Heart right ventricle (tissue), 16 donors: ENCODE data around the gene GRM8. TPM values are rescaled to one million over a fixed set of nuclear protein-coding genes. Genes with fewer than 3 reads are reported as not detected.

Experiments used
- ATAC-seq, 8 donors: fragments of 200-7000 bp; cut with Tn5 transposase; one replicate each; pipeline ENCODE4 v1.9.1; 2020; ENCODE audit warnings: mild to moderate bottlenecking in 8 of 8, moderate library complexity in 8 of 8, moderate number of reproducible peaks in 1 of 8
- DNase-seq, 2 donors: peaks; one replicate each; pipeline ENCODE4 v3.0.0-alpha.2; 2020
- H3K27ac ChIP-seq, 10 donors: fragments of 200-600 bp; sonication (generic) in 2 of 10; one replicate each; pipeline versions ENCODE4 v1.5.0 to v1.8.0; 2020 to 2022; ENCODE audit warnings: mild to moderate bottlenecking in 3 of 10
- H3K27me3 ChIP-seq, 7 donors: fragments of 200-600 bp; one replicate each; pipeline ENCODE4 v1.8.0; 2021 to 2022; ENCODE audit warnings: mild to moderate bottlenecking in 2 of 7
- H3K36me3 ChIP-seq, 9 donors: fragments of 200-600 bp; sonication (generic) in 1 of 9; one replicate each; pipeline versions ENCODE4 v1.5.0 to v1.8.0; 2020 to 2022; ENCODE audit warnings: mild to moderate bottlenecking in 2 of 9
- H3K4me1 ChIP-seq, 9 donors: fragments of 200-600 bp; sonication (generic) in 1 of 9; one replicate each; pipeline versions ENCODE4 v1.5.0 to v1.8.0; 2020 to 2022; ENCODE audit warnings: mild to moderate bottlenecking in 4 of 9
- H3K4me3 ChIP-seq, 10 donors: fragments of 200-600 bp; sonication (generic) in 2 of 10; one replicate each; pipeline versions ENCODE4 v1.5.0 to v1.8.0; 2020 to 2022; ENCODE audit warnings: mild to moderate bottlenecking in 7 of 10, moderate library complexity in 2 of 10
- H3K9me3 ChIP-seq, 11 donors: fragments of 200-600 bp in 10 of 11; sonication (generic) in 2 of 11; one replicate each; pipeline versions ENCODE4 v1.5.0 to v1.8.0; 2013 to 2022; ENCODE audit warnings: mild to moderate bottlenecking in 2 of 11, control low read depth in 1 of 11, moderate library complexity in 1 of 11
- CTCF ChIP-seq, 9 donors: fragments of 200-600 bp; sonication (generic) in 2 of 9; IDR thresholded peaks; one replicate each; pipeline versions ENCODE4 v1.5.0 to v1.8.0; 2021 to 2022; ENCODE audit warnings: antibody characterized with exemption in 9 of 9, mild to moderate bottlenecking in 5 of 9, moderate library complexity in 1 of 9
- WGBS, 2 donors: extraction: QIAGEN DNeasy Blood & Tissue Kit; methylation state at CpG; one replicate each; pipeline ENCODE4 v1.1.7; 2013; ENCODE audit warnings: inconsistent platforms in 1 of 2; 5-methylcytosine and 5-hydroxymethylcytosine counted together
- intact Hi-C, 10 donors: fragments of 100-400 bp; cut with DNase I; formaldehyde crosslinking; loops; one replicate each; pipeline versions ENCODE4 v1.11.1 to v1.14.2; 2022
- polyA plus RNA-seq, 2 donors: library from polyadenylated mRNA; stranded (reverse); fragments of 200-250 nt; gene quantifications; one replicate each; pipeline ENCODE4 v1.2.3, GENCODE V29; 2013
- total RNA-seq, 10 donors: library from RNA; stranded (reverse); fragmentation: NEBNext Ultra II Directional in 3 of 10; extraction: Animal tissue kit (Norgen Biotek cat#: 25700) in 3 of 10; gene quantifications; one replicate each; pipeline versions ENCODE4 v1.2.1 to v1.2.4, GENCODE V29; 2021 to 2023
- donor health status: Arrhythmogenic right ventricular cardiomyopathy.
- donor health status: ischemic (EF 13 %, LVEDD 7.1; RV severe dilation, severe dysfunction).
- donor health status: healthy with polysubstance abuse.
- donor health status: DM: no; HTN: yes; CAD: no.
- donor health status: DM: no; HTN: no; CAD: no.
- donor health status: ischemic (EF 25% LVEDD 6.9; RV normal size, moderate dysfunction).
- donor health status: ischemic (EF 25% LVEDD 5.7; RV mildly dilated, moderate dysfunction).
- donor health status: healthy.
- donor health status: DM: yes; HTN: yes; CAD: no.
- donor health status: Ischemic cardiomyopathy.
- donor health status: ischemic (EF 35%, LVEDD 5.7; RV mildly dilated, moderate dysfunction).
- donor health status: nonischemic (EF 11% LVEDD 7.7; RV severe dilation, severe dysfunction).
- donor health status: DM: yes; HTN: yes; CAD: no.
- donor health status: PGD.
- donor health status: ischemic (EF 29% LVEDD 5.4; RV normal size, mild dysfunction).
- donor health status: nonischemic (EF 23%, LVEDD 6.1; RV moderate dilation, normal function).

The GRM8 gene
- total and polyA plus RNA-seq, 12 donors = 0.13 to 0.68 (median 0.34) TPM; not detected in 5

DNA sequence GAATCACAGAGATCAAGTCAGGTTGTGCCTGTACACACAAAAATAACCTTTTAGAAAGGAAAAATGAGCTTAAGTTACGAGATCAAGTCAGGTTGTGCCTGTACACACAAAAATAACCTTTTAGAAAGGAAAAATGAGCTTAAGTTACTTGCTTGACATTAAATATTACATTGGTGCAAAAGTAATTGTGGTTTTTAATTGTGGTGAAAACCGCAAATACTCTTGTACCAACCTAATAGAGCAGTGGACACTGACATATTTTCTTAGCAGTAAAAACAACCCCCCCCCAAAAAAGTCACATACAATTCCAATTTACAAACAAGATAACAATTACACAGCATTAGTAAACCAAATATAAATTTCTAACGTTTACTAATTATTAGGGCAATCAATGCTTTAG lies 595.6 kb downstream of the GRM8 start:
- no peak for ATAC-seq
- WGBS, 2 donors = 72 to 81% methylated on average over 3 of the region's 3 CpGs
- no peaks in the 10 kb centered on the region for H3K9me3 ChIP-seq
- no peak for DNase-seq
- no peak for TF ChIP-seq CTCF (IDR thresholded peaks at IDR 0.05)
- H3K27ac ChIP-seq = no peak overlapping the region
- H3K36me3 ChIP-seq = no peaks in the 10 kb centered on the region
- H3K27me3 ChIP-seq = no peaks in the 10 kb centered on the region
- intact Hi-C loops = no loop called here
- H3K4me3 ChIP-seq = no peak overlapping the region
- no peaks in the 10 kb centered on the region for H3K4me1 ChIP-seq

- no peaks in the 10 kb centered on the region for H3K27me3 ChIP-seq
- TF ChIP-seq CTCF (IDR thresholded peaks at IDR 0.05) = no peak
- H3K27ac ChIP-seq = no peak overlapping the region
- DNase-seq = no peak
- H3K9me3 ChIP-seq = no peaks in the 10 kb centered on the region
- H3K36me3 ChIP-seq = no peaks in the 10 kb centered on the region
- ATAC-seq = no peak
- intact Hi-C loops = no loop called here
- no peak overlapping the region for H3K4me3 ChIP-seq
- H3K4me1 ChIP-seq = no peaks in the 10 kb centered on the region
- 74% methylated on average over 6 of the region's 6 CpGs for WGBS, 2 donors
Measured at GRCh38 chr7:126656165-126656564, 596.6 kb downstream of the GRM8 start.

GRCh38 chr7:126637538-126637937 lies 615.2 kb downstream of the GRM8 start:
- Histone ChIP-seq H3K27ac (no peak overlapping the region), H3K9me3 (peaks cover 0 to 4% (median 0%) of the 10 kb centered on the region in 11 donors), H3K27me3 (no peaks in the 10 kb centered on the region), H3K4me1 (no peaks in the 10 kb centered on the region), H3K4me3 (no peak overlapping the region), H3K36me3 (no peaks in the 10 kb centered on the region)
- 75 to 80% methylated on average over 4 of the region's 4 CpGs for WGBS, 2 donors
- ATAC-seq (no peak), DNase-seq (no peak)
- no peak for TF ChIP-seq CTCF (IDR thresholded peaks at IDR 0.05)
- intact Hi-C loops = no loop called here

DNA sequence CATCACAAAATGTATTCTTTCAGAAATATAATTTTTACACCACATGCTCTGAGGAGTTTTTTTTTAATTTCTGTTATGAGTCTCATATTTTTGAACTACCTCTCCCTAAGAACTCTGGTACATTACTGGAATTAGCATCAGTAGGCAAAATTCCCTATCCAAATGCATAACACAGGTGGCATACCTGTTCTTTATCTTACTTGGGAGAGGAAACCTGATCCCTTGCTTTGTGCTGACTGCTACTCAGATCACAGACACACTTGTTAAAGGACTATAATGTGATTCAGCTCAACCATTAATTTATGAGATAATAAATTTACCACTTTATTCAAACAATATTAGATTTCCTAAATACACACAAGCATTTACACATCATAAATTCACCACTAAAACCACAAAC lies 617.2 kb downstream of the GRM8 start:
- H3K4me3 ChIP-seq = no peak overlapping the region
- intact Hi-C loops = no loop called here

More for the DNA sequence above, 617.2 kb downstream of the GRM8 start:
- peaks cover 0 to 6% (median 0%) of the 10 kb centered on the region in 11 donors for H3K9me3 ChIP-seq
- H3K4me1 ChIP-seq = no peaks in the 10 kb centered on the region
- ATAC-seq (no peak), DNase-seq (no peak)
- no peaks in the 10 kb centered on the region for H3K27me3 ChIP-seq
- H3K27ac ChIP-seq = no peak overlapping the region
- H3K36me3 ChIP-seq = no peaks in the 10 kb centered on the region
- no peak for TF ChIP-seq CTCF (IDR thresholded peaks at IDR 0.05)
